Upper lobe of left lung (tissue), 6 donors: ENCODE measurements around the gene RALGAPA2. TPM values are rescaled to one million over a fixed set of nuclear protein-coding genes. Genes with fewer than 3 reads are reported as not detected.

Source experiments
- ATAC-seq, 2 donors: fragments of 200-7000 bp; cut with Tn5 transposase; one replicate each; pipeline ENCODE4 v1.9.1; 2022; ENCODE audit warnings: mild to moderate bottlenecking in 2 of 2, moderate library complexity in 2 of 2; ENCODE audit not compliant: low FRiP score in 2 of 2
- DNase-seq, 2 donors: peaks; one replicate each; pipeline ENCODE4 v3.0.0-alpha.2; 2019 to 2020
- H3K27ac ChIP-seq, 4 donors: fragments of 200-600 bp; sonication (generic); one replicate each; pipeline ENCODE4 v1.5.1; 2016 to 2019
- H3K27me3 ChIP-seq, 4 donors: fragments of 200-600 bp; sonication (generic); one replicate each; pipeline ENCODE4 v1.5.1; 2017 to 2019
- H3K36me3 ChIP-seq, 4 donors: fragments of 200-600 bp; sonication (generic); one replicate each; pipeline ENCODE4 v1.5.1; 2016 to 2019
- H3K4me1 ChIP-seq, 4 donors: fragments of 200-600 bp; sonication (generic); one replicate each; pipeline ENCODE4 v1.5.1; 2018 to 2019
- H3K4me3 ChIP-seq, 4 donors: fragments of 200-600 bp; sonication (generic); one replicate each; pipeline ENCODE4 v1.5.1; 2017 to 2019; ENCODE audit warnings: mild to moderate bottlenecking in 2 of 4, moderate library complexity in 1 of 4
- H3K9me3 ChIP-seq, 4 donors: fragments of 200-600 bp; sonication (generic); one replicate each; pipeline ENCODE4 v1.5.1; 2018 to 2019
- EP300 ChIP-seq, 4 donors: sonication (generic); formaldehyde crosslinking; IDR thresholded peaks; one replicate each; pipeline ENCODE4 v1.5.1; 2017; ENCODE audit warnings: antibody characterized with exemption in 4 of 4, control low read depth in 2 of 4
- POLR2A ChIP-seq, 4 donors: fragments of 450-650 bp; IDR thresholded peaks; one replicate each; pipeline ENCODE4 v1.5.1; 2016 to 2017; ENCODE audit warnings: antibody characterized with exemption in 4 of 4, mild to moderate bottlenecking in 2 of 4
- POLR2AphosphoS5 ChIP-seq, 2 donors: sonication (generic); formaldehyde crosslinking; IDR thresholded peaks; one replicate each; pipeline ENCODE4 v1.5.1; 2017; ENCODE audit warnings: antibody characterized with exemption in 2 of 2
- WGBS, 2 donors: methylation state at CpG; one replicate each; pipeline ENCODE4 v1.1.5; 2017 to 2018; 5-methylcytosine and 5-hydroxymethylcytosine counted together
- total RNA-seq, 6 donors: library from RNA; depleted of rRNA in 4 of 6; stranded (reverse); fragments of >200 nt in 4 of 6; gene quantifications; one replicate each; pipeline versions ENCODE4 v1.1.0 to v1.2.1, GENCODE V29; 2016 to 2021
- TF ChIP-seq, protein P1 (sequence below), 6 experiments: fragments of 450-650 bp in 4 of 6; fragments of 200-600 bp in 2 of 6; sonication (generic) in 2 of 6; IDR thresholded peaks; one replicate each; pipeline ENCODE4 v1.5.1; 2016 to 2019; ENCODE audit warnings: antibody characterized with exemption in 6 of 6
- donor health status: DM: no; HTN: no; CAD: no; lungs with moderate emphysema.
- donor health status: DM: no; HTN: yes; CAD: no; lungs with severe emphysema.

Gene RALGAPA2
- total RNA-seq, 6 donors from 2014 or later: 50.8 to 95.3 (median 65.3) TPM

DNA sequence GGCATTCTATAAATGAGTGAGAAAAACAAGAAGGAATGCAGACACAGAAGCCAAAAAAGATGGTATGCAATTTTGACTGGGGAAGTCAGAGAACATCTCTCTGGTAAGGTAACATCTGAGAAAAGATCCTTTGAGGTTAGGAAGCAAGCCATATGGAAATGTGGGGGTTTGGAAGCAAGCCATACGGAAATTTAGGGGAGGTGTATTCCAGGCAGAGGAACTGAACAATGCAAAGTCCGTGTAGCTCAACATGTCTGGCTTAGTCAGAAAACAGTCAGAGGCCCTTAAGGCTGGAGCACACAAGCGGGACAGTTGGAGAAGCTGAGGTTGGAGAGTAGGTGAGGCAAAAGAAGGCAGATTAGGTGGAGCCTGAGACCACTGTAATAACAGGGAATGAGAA, 35.3 kb downstream of the RALGAPA2 start:
- TF ChIP-seq POLR2AphosphoS5 (IDR thresholded peaks at IDR 0.05): no peak
- no peak for TF ChIP-seq EP300 (IDR thresholded peaks at IDR 0.05)
- TF ChIP-seq, protein P1, sequence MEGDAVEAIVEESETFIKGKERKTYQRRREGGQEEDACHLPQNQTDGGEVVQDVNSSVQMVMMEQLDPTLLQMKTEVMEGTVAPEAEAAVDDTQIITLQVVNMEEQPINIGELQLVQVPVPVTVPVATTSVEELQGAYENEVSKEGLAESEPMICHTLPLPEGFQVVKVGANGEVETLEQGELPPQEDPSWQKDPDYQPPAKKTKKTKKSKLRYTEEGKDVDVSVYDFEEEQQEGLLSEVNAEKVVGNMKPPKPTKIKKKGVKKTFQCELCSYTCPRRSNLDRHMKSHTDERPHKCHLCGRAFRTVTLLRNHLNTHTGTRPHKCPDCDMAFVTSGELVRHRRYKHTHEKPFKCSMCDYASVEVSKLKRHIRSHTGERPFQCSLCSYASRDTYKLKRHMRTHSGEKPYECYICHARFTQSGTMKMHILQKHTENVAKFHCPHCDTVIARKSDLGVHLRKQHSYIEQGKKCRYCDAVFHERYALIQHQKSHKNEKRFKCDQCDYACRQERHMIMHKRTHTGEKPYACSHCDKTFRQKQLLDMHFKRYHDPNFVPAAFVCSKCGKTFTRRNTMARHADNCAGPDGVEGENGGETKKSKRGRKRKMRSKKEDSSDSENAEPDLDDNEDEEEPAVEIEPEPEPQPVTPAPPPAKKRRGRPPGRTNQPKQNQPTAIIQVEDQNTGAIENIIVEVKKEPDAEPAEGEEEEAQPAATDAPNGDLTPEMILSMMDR (IDR thresholded peaks at IDR 0.05): no peak
- TF ChIP-seq POLR2A (IDR thresholded peaks at IDR 0.05): no peak
- ATAC-seq (no peak), DNase-seq (no peak)
- H3K36me3 ChIP-seq: peaks cover 0 to 15% (median 2%) of the 10 kb centered on the region in 4 donors
- H3K9me3 ChIP-seq: no peaks in the 10 kb centered on the region
- H3K4me3 ChIP-seq: no peak overlapping the region
- peaks cover 13 to 16% (median 15%) of the 10 kb centered on the region in 4 donors for H3K4me1 ChIP-seq
- WGBS, 2 donors: 75 to 83% methylated on average over 3 of the region's 3 CpGs
- H3K27ac ChIP-seq: no peak overlapping the region
- no peaks in the 10 kb centered on the region for H3K27me3 ChIP-seq

DNA sequence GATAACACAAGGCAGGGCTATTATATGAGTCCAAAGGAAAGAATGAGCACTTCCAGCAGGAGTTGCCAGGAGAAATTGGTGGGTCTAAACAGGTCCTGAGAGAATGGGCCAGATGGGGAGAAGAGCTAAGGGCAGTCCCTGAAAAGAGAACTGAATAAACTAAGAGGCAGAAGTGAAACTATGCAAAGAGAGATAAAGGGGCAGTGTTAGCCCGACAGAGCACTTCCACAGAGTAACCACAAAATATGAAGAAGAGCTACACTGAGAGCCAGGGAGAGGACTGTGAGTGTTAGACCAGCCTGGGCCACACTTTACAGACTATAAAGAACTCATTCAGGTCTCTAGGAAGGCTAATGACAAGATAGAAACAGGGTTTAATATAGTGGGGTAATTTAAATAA, 43.8 kb downstream of the RALGAPA2 start:
- no peak overlapping the region for H3K4me3 ChIP-seq
- H3K36me3 ChIP-seq: no peaks in the 10 kb centered on the region
- H3K9me3 ChIP-seq: no peaks in the 10 kb centered on the region
- peak overlapping the region in 1 of 4 donors; percentile 42 for H3K27ac ChIP-seq
- DNase-seq: no peak
- peaks cover 24 to 42% (median 35%) of the 10 kb centered on the region in 4 donors for H3K4me1 ChIP-seq
- WGBS, 2 donors: 0 to 7% methylated on average over 1 of the region's 1 CpG
- H3K27me3 ChIP-seq: no peaks in the 10 kb centered on the region
- TF ChIP-seq, protein P1 (IDR thresholded peaks at IDR 0.05): no peak
- TF ChIP-seq POLR2AphosphoS5 (IDR thresholded peaks at IDR 0.05): no peak
- no peak for TF ChIP-seq POLR2A (IDR thresholded peaks at IDR 0.05)
- TF ChIP-seq EP300 (IDR thresholded peaks at IDR 0.05): no peak
- ATAC-seq: peak in 1 of 2 donors; percentile 81

- no peaks in the 10 kb centered on the region for H3K36me3 ChIP-seq
- H3K27ac ChIP-seq: peak overlapping the region in 2 of 4 donors; percentile 17 to 53
- ATAC-seq (no peak), DNase-seq (peak in 1 of 2 donors; percentile 34)
- WGBS, 2 donors: 17 to 21% methylated on average over 5 of the region's 5 CpGs
- no peak for TF ChIP-seq POLR2A (IDR thresholded peaks at IDR 0.05)
- no peak for TF ChIP-seq EP300 (IDR thresholded peaks at IDR 0.05)
- TF ChIP-seq POLR2AphosphoS5 (IDR thresholded peaks at IDR 0.05): no peak
- TF ChIP-seq, protein P1 (IDR thresholded peaks at IDR 0.05): no peak
- peaks cover 24 to 42% (median 35%) of the 10 kb centered on the region in 4 donors for H3K4me1 ChIP-seq
- no peaks in the 10 kb centered on the region for H3K27me3 ChIP-seq
- H3K4me3 ChIP-seq: no peak overlapping the region
- H3K9me3 ChIP-seq: no peaks in the 10 kb centered on the region
Measured at GRCh38 chr20:20666359-20666758, 46.1 kb downstream of the RALGAPA2 start.

GRCh38 chr20:20665606-20666332, 46.7 kb downstream of the RALGAPA2 start:
- ATAC-seq (no peak), DNase-seq (no peak)
- Histone ChIP-seq H3K36me3 (no peaks in the 10 kb centered on the region), H3K9me3 (no peaks in the 10 kb centered on the region), H3K27ac (peak overlapping the region in 2 of 4 donors; percentile 17 to 53), H3K4me1 (peaks cover 24 to 42% (median 35%) of the 10 kb centered on the region in 4 donors), H3K4me3 (no peak overlapping the region), H3K27me3 (no peaks in the 10 kb centered on the region)
- no peak for TF ChIP-seq POLR2AphosphoS5 (IDR thresholded peaks at IDR 0.05)
- TF ChIP-seq, protein P1 (IDR thresholded peaks at IDR 0.05): no peak
- TF ChIP-seq EP300 (IDR thresholded peaks at IDR 0.05): no peak
- no peak for TF ChIP-seq POLR2A (IDR thresholded peaks at IDR 0.05)
- WGBS, 2 donors: 34 to 53% methylated on average over 3 of the region's 3 CpGs
